ENCODE results near the gene NEDD4L.

The NEDD4L gene

GRCh38 chr18:58389745-58390144 lies 345.7 kb downstream of the NEDD4L start:
- DNase-seq, result no peak

DNA sequence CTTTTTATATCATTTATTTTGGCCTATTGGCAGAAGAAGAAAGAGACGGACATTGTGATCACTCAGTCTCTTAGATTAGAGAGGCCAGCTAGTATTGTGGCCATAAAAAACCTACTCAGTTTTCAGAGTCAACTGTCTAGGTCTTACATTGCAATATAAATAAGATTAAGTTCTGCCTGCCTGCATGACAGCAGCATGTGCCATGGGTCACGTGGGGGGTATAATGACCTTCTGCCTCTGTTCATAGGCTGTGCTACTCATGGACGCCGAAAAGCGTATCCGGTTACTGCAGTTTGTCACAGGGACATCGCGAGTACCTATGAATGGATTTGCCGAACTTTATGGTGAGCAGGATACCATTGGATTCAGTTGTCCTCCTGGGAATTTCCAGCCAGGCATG lies 346.4 kb downstream of the NEDD4L start:
- no peak for DNase-seq

- DNase-seq, result no peak
Observed at GRCh38 chr18:58391231-58391825, 347.3 kb downstream of the NEDD4L start.

DNA sequence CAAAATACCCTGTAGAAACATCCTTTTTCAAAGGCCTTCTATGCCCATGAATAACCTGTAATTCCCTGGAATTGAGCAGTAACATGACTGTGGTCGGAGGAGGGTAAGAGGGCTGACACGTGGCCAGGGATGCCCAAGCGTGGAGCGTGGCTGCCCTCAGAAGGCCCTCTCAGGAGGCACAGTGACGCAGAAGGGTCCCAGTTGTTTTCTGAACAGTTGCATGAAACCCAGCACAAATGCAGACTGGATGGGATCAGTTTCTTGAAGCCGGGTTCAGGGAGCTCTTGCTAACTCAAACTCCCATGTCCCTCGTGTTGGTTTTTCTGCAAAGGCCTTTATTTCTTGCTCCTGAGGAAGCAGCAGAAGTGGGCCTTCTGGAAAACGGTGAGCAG lies 347.9 kb downstream of the NEDD4L start:
- no peak for DNase-seq

GRCh38 chr18:58392324-58393000 lies 348.4 kb downstream of the NEDD4L start:
- no peak for DNase-seq

DNA sequence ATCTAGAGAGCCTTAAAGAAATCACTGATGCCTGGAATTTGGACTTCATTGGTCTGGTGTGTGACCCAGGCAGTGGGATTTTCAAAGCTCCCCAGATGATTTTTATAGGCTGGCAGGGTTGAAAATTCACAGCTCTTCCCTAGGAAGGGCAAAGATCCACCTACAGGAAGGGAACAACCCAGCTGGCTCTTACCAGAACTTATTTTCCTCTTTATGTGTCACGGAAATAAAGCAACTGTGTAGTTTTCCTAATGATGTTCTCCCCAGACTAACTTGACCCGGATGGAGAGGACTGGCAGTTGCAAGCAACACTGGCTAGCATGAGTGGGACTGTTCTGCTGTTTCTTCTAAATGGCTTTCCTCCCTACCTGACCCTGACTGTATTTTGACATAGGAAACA lies 349.3 kb downstream of the NEDD4L start:
- DNase-seq, result no peak

- DNase-seq, result no peak
Observed at GRCh38 chr18:58394046-58394445, 350.0 kb downstream of the NEDD4L start.

DNA sequence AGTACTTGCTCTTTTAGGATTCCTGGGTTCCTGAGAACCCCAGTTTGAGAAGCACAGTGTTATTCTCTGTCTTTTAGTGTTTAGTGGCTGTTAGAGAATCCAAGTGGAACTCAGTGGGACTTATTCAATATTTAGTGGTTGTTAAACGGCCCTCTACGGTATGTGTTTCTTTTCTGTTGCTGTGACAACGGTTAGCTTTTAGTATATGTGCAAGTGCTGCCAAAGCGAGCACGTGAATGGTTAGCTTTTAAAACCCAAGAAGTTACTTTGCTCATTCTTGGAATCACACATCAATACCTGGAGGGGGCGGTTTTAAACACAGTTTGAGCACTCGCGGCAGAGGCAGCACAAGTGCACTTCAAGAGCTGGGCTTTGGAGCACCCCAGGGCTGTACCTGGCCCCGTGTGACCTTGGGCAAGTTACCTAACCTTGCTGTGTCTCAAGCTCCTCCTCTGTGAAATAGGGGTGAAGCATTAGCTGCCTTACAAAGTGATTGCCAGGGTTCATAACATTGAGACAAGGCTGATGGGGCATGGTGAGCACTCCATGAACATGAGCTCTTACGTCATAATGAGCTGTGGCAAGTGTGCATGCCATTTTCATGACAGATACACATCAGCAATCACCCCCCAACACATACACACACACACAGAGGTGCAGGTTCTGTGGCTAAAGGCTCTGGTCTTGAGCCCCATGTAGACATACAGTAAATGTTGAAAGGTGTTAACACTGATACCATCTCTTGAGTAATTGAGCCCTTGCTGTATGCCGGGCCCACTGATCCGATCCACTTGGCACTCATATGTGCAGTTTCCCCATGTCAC lies 350.8 kb downstream of the NEDD4L start:
- peak; percentile 14 for DNase-seq

GRCh38 chr18:58396144-58396543 lies 352.1 kb downstream of the NEDD4L start:
- no peak for DNase-seq

DNA sequence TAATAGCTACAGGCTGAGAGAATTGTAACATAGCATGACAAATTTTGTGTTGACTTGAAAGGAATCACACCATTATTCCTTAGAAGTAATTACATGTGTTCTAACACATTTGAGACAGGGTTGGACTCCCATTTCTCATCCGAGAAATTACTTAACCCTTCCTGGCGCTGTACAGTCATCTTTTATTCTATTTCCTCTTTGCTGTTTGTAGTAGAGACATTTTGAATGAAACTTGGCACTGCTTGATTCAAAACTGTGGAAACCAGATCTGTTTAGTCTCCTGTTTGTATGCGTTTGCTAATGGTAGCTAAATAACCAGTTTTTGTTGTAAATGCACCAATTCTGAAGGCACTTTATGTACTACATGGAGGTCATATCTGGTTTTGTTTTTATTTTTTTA lies 352.9 kb downstream of the NEDD4L start:
- DNase-seq, result no peak

DNA sequence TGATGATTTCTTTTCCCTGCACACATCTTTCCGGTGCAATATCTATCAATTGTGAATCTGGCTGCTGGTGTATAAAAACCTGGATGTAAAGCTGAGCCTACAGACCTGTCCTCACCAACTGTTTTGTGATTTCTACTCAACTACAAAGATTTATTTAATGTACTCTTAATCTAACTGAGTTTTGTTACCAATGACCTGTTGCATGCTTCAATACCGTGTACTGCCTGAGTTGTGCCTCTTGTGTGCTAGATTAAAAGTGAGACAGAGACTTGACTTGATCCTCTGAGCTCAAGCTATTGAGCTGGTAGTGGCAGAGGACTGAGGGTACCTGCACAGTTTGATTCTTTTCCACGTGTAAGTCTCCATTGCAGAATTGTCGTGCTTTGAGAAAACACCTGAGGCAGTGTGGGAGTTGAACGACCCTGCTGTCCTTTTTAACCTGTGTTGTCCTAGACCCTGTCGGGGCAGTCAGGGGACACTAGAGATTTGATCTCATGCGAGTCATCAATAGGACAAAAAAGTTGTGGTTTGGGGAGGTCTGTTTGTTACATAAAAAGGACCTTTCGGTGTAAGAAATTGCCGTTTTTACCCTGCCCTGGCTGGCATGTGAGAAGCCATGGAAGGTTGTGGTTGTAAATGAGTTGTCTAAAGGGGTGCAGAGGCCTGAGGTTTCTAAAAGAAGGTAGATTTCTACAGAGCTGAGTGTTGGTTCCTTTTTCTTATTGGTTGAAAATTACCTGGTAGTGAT lies 353.5 kb downstream of the NEDD4L start:
- no peak for DNase-seq

GRCh38 chr18:58398648-58399398 lies 354.8 kb downstream of the NEDD4L start:
- no peak for DNase-seq

- DNase-seq, result peak; percentile 62
Observed at GRCh38 chr18:58400331-58400870, 356.4 kb downstream of the NEDD4L start.

DNA sequence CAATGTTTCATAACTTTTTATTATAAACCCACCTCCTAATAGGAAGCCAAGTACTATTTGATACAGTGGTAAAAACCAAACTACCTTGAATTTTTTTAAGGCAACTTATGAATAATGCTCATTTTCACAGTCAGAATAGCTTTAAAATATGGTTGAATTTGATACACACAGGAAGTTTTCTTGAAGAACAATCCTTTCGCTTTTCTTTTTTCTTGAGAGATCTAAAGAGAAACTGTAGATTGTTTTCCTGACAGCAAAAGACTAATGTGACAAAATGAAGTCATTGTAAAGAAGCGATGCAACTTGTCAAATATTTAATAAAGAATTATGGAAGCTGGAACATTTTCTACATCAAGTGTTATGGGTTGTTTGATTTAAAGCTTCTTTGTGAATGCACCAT lies 357.2 kb downstream of the NEDD4L start:
- DNase-seq, result peak; percentile 18

GRCh38 chr18:58402247-58402646 lies 358.2 kb downstream of the NEDD4L start:
- no peak for DNase-seq

- no peak for DNase-seq
Observed at GRCh38 chr18:58402951-58403702, 359.1 kb downstream of the NEDD4L start.

- no peak for DNase-seq
Observed at GRCh38 chr18:58403799-58404455, 359.9 kb downstream of the NEDD4L start.

GRCh38 chr18:58405107-58405898 lies 361.3 kb downstream of the NEDD4L start:
- DNase-seq, result no peak

- no peak for DNase-seq
Observed at GRCh38 chr18:58407263-58407648, 363.2 kb downstream of the NEDD4L start.
